Measurements from ENCODE around the gene BLTP3B. TPM values are rescaled to one million over a fixed set of nuclear protein-coding genes. Genes with fewer than 3 reads are reported as not detected.
"Not testable (repeated sequence)": the region's sequence is repeated elsewhere in the genome, so short reads cannot be mapped to it uniquely, and the experiment has no call there.

BLTP3B gene, protein sequence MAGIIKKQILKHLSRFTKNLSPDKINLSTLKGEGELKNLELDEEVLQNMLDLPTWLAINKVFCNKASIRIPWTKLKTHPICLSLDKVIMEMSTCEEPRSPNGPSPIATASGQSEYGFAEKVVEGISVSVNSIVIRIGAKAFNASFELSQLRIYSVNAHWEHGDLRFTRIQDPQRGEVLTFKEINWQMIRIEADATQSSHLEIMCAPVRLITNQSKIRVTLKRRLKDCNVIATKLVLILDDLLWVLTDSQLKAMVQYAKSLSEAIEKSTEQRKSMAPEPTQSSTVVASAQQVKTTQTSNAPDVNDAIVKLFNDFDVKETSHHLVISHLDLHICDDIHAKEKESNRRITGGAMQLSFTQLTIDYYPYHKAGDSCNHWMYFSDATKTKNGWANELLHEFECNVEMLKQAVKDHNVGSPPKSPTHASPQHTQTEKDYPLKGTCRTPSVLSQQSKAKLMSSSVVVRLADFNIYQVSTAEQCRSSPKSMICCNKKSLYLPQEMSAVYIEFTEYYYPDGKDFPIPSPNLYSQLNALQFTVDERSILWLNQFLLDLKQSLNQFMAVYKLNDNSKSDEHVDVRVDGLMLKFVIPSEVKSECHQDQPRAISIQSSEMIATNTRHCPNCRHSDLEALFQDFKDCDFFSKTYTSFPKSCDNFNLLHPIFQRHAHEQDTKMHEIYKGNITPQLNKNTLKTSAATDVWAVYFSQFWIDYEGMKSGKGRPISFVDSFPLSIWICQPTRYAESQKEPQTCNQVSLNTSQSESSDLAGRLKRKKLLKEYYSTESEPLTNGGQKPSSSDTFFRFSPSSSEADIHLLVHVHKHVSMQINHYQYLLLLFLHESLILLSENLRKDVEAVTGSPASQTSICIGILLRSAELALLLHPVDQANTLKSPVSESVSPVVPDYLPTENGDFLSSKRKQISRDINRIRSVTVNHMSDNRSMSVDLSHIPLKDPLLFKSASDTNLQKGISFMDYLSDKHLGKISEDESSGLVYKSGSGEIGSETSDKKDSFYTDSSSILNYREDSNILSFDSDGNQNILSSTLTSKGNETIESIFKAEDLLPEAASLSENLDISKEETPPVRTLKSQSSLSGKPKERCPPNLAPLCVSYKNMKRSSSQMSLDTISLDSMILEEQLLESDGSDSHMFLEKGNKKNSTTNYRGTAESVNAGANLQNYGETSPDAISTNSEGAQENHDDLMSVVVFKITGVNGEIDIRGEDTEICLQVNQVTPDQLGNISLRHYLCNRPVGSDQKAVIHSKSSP (N-terminal part only)
- 10 to 100 TPM; 12.8 to 37.5 (median 28.7) TPM for total RNA-seq

DNA sequence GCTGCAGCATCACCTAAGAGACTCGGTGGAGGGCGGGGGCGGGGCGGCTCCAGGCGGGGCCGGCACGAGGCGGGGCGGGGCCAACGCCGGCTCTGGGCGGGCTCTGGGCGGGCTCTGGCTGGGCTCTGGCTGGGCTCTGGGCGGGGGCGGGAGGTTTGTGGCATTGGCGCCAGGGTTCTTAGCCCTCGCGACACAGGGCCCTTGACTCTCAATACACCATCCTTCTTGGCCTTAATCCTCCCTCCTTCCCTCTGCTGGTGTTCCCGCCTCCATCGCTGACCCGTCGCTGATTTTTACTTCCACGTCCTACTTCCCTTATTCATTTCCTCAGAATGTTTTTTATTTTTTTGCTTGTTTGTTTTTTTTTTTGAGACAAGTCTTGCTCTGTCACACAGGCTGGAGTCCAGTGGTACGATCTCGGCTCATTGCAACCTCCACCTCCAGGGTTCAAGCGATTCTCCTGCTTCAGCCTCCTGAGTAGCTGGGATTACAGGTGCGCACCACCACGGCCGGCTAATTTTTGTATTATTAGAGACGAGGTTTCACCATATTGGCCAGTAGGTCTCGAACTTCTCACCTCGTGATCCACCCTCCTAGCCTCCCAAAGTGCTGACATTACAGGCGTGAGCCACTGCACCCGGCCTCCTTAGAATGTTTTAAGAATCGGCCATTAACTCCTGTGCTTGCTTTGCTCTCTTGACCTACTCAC, at the start of gene BLTP3B:
Gene BLTP3B (minus strand): TSS at position 24 of the 709 bp plus-strand sequence. CDS start 239 bp downstream, outside the sequence.
- H3K27me3 ChIP-seq, result no peaks in the 10 kb centered on the region
- peaks cover 9 to 27% (median 24%) of the 10 kb centered on the region in 4 donors for H3K4me1 ChIP-seq
- H3K27ac ChIP-seq, result peak within 1 kb of the TSS; percentile 94 to 99 (median 98)
- peak within 1 kb of the TSS; percentile 78 to 86 (median 82) for H3K4me3 ChIP-seq
- H3K36me3 ChIP-seq, result no peaks in the 10 kb centered on the region
- no peaks in the 10 kb centered on the region for H3K9me3 ChIP-seq
- TF ChIP-seq POLR2AphosphoS5 (IDR thresholded peaks at IDR 0.05) (peak in 1 of 2 donors; percentile 15), EP300 (IDR thresholded peaks at IDR 0.05) (no peak), POLR2A (IDR thresholded peaks at IDR 0.05) (no peak)
- TF ChIP-seq, protein P1, sequence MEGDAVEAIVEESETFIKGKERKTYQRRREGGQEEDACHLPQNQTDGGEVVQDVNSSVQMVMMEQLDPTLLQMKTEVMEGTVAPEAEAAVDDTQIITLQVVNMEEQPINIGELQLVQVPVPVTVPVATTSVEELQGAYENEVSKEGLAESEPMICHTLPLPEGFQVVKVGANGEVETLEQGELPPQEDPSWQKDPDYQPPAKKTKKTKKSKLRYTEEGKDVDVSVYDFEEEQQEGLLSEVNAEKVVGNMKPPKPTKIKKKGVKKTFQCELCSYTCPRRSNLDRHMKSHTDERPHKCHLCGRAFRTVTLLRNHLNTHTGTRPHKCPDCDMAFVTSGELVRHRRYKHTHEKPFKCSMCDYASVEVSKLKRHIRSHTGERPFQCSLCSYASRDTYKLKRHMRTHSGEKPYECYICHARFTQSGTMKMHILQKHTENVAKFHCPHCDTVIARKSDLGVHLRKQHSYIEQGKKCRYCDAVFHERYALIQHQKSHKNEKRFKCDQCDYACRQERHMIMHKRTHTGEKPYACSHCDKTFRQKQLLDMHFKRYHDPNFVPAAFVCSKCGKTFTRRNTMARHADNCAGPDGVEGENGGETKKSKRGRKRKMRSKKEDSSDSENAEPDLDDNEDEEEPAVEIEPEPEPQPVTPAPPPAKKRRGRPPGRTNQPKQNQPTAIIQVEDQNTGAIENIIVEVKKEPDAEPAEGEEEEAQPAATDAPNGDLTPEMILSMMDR (IDR thresholded peaks at IDR 0.05), result no peak
- DNase-seq (peak; percentile 96 to 99), ATAC-seq (ENCODE audit: low FRiP score in 2 of 2) (peak; percentile 98 to 99)
- WGBS, 2 donors, result 28 to 39% methylated on average over 22 to 35 of the region's 35 CpGs

DNA sequence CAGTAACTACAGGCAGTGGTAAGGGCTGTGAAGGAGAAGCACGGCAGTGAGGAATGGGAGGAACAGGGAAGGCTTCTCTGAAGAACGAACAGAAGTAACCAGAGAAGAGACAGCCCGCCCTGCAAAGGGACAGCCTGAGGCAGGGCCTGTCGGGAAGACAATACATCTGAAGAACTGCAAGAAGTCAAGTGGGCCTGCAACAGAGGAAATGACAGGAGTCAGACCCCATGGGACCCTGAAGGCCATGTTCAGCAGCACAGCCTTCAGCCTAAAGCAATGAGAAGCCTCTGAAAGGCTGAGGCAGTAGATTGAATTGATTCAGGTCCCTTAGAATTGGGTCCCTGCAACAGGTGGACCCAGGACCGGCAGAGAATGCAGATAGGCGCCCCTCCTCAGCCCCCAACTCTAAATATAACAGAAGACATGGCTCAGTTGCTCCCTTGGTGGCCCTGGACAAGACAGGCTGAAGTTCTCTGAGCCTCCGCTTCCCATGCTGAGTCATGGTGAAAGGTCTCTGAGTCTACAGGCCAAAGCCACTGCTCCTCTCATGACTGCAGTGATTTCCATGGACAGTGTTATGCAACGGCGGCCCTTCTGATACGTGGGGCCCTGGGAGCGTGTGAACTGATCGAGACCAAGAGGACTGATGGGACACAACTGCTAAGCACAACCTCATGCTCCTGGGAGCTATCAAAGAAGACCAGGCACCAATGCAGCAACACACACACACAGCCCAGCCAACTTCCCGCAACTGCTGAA, 47.1 kb upstream of the BLTP3B start:
- Histone ChIP-seq H3K36me3 (no peaks in the 10 kb centered on the region), H3K27ac (no peak overlapping the region), H3K4me3 (no peak overlapping the region), H3K4me1 (no peaks in the 10 kb centered on the region), H3K9me3 (no peaks in the 10 kb centered on the region), H3K27me3 (no peaks in the 10 kb centered on the region)
- ATAC-seq (ENCODE audit: low FRiP score in 2 of 2) (no peak), DNase-seq (no peak)
- WGBS, 2 donors, result 92% methylated on average over 13 of the region's 13 CpGs
- TF ChIP-seq EP300 (IDR thresholded peaks at IDR 0.05) (no peak), POLR2A (IDR thresholded peaks at IDR 0.05) (no peak), POLR2AphosphoS5 (IDR thresholded peaks at IDR 0.05) (no peak)
- TF ChIP-seq, protein P1 (IDR thresholded peaks at IDR 0.05), result no peak

DNA sequence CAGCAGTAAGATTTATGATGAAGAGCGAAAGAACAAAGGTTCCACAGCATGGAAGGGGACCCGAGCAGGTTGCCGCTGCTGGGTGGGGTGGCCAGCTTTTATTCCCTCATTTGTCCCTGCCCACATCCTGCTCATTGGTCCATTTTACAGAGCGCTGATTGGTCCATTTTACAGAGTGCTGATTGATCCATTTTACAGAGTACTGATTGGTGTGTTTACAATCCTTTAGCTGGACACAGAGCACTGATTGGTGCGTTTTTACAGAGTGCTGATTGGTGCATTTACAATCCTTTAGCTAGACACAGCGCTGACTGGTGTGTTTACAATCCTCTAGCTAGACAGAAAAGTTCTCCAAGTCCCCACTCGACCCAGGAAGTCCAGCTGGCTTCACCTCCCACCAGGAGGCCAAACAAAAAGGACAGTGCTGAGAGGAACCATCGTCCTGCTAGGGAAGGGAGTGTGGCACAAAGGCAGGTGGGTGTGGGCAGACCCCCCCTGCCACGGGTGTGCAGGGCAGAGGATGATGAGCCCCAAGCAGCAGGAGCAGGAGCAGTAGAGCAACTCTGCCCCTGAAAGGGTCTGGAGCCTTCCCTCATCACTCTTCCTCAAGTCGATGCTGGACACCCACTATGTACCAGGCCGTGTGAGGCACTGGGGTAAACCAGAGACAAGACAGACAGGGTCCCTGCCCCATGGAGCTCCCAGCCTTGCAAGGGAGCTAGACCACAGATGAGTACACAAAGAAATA, 46.4 kb upstream of the BLTP3B start:
- DNase-seq; H3K27ac ChIP-seq; H3K4me3 ChIP-seq; ATAC-seq (ENCODE audit: low FRiP score in 2 of 2); H3K9me3 ChIP-seq; H3K36me3 ChIP-seq; H3K4me1 ChIP-seq; H3K27me3 ChIP-seq: not testable (repeated sequence)
- 92 to 93% methylated on average over 11 of the region's 11 CpGs for WGBS, 2 donors

DNA sequence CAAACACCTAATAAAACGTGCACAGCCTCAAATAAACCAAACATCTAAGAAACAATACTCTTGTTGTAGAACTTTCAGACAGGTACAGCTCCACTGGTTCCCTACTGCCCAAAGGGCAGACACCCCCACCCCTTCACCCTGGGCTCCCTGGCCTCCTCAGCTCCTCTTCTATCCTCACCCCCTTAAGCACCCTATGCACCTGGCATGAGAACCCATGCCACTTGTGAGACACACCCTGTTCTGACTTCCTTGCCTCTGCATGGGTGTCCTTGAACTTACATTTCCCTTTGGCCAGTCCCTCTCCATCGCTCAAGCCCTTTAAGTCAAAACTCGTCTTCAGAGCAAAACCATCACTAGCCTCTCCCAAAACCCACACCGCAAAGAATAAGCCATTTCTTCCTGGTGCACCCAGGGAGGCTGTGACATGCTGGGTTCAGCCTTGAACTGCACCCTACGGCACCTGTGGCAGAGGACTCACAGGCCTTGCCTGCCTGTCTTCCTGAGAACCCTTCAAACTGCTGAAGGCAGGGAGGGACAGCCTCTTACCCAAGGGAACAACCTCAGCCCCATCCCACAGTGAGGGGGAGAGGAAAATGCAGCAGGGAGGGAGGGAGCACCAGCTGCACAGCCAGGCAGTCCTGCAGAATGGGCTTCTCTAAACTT, 45.3 kb upstream of the BLTP3B start:
- TF ChIP-seq, protein P1 (IDR thresholded peaks at IDR 0.05), result no peak
- TF ChIP-seq EP300 (IDR thresholded peaks at IDR 0.05), result no peak
- no peak for TF ChIP-seq POLR2AphosphoS5 (IDR thresholded peaks at IDR 0.05)
- no peak for TF ChIP-seq POLR2A (IDR thresholded peaks at IDR 0.05)
- Histone ChIP-seq H3K4me1 (no peaks in the 10 kb centered on the region), H3K27me3 (no peaks in the 10 kb centered on the region), H3K4me3 (no peak overlapping the region), H3K9me3 (no peaks in the 10 kb centered on the region), H3K27ac (no peak overlapping the region), H3K36me3 (no peaks in the 10 kb centered on the region)
- peak in 1 of 2 donors; percentile 21 for ATAC-seq (ENCODE audit: low FRiP score in 2 of 2)
- 82% methylated on average over 5 of the region's 5 CpGs for WGBS, 2 donors
- DNase-seq, result no peak
